K562 (cell line): ENCODE measurements around the gene AMELY.

Experiments
- ATF7 ChIP-seq: fragments of 450-650 bp; IDR thresholded peaks from 2 replicates; pipeline ENCODE4 v1.7.1; 2014; ENCODE audit warnings: mild to moderate bottlenecking, moderate library complexity
- DIDO1 ChIP-seq: fragments of 450-650 bp; IDR thresholded peaks from 2 replicates; pipeline ENCODE4 v1.6.1; 2016; ENCODE audit warnings: low read depth, missing biosample characterization, missing genetic modification characterization
- HCFC1 ChIP-seq: IDR thresholded peaks from 2 replicates; pipeline ENCODE4 v1.6.1; 2012; ENCODE audit warnings: low read depth, low read length, improper control_type of control experiment
- RFX5 ChIP-seq: IDR thresholded peaks from 2 replicates; pipeline ENCODE4 v1.6.1; 2011; ENCODE audit warnings: low read depth, mild to moderate bottlenecking, improper control_type of control experiment, low read length
- TARDBP ChIP-seq: fragments of 450-650 bp; IDR thresholded peaks from 2 replicates; pipeline ENCODE4 v1.6.1; 2016
- ZEB2 ChIP-seq: fragments of 450-650 bp; IDR thresholded peaks from 2 replicates; pipeline ENCODE4 v1.6.1; 2016
- ZNF175 ChIP-seq: fragments of 200-800 bp; sonication (Bioruptor generic); IDR thresholded peaks from 2 replicates; pipeline ENCODE4 v1.6.1; 2016; ENCODE audit warnings: low read depth, mild to moderate bottlenecking, missing genetic modification characterization, missing compliant biosample characterization
- ZNF274 ChIP-seq: IDR thresholded peaks from 2 replicates; pipeline ENCODE4 v1.6.1; 2011; ENCODE audit warnings: low read depth, mild to moderate bottlenecking, low read length, moderate library complexity, borderline replicate concordance
- ZNF780A ChIP-seq: fragments of 250-450 bp; sonication (Bioruptor Pico); IDR thresholded peaks from 2 replicates; pipeline ENCODE4 v1.5.0; 2021; ENCODE audit warnings: mild to moderate bottlenecking
- TF ChIP-seq, protein P1 (sequence below), 3 experiments: IDR thresholded peaks in 2 of 3; conservative IDR thresholded peaks in 1 of 3; 2 replicates each; pipeline ENCODE4 v1.5.1; 2011 to 2012; ENCODE audit warnings: low read length in 3 of 3, mild to moderate bottlenecking in 3 of 3, control low read depth in 2 of 3, improper control_type of control experiment in 1 of 3, inconsistent platforms in 1 of 3, low read depth in 1 of 3, mixed read lengths in 1 of 3, moderate library complexity in 1 of 3; ENCODE audit not compliant: insufficient read depth in 2 of 3
- TF ChIP-seq, protein P2 (sequence below), 2 experiments: fragments of 200-800 bp in 1 of 2; sonication (Bioruptor generic) in 1 of 2; sonication (generic) in 1 of 2; formaldehyde crosslinking in 1 of 2; IDR thresholded peaks in 1 of 2; conservative IDR thresholded peaks in 1 of 2; 2 replicates each; pipeline versions ENCODE4 v1.5.0 to v1.6.1; 2016 to 2020; ENCODE audit warnings: missing compliant biosample characterization in 1 of 2, missing genetic modification characterization in 1 of 2, missing genetic modification reagents in 1 of 2

DNA sequence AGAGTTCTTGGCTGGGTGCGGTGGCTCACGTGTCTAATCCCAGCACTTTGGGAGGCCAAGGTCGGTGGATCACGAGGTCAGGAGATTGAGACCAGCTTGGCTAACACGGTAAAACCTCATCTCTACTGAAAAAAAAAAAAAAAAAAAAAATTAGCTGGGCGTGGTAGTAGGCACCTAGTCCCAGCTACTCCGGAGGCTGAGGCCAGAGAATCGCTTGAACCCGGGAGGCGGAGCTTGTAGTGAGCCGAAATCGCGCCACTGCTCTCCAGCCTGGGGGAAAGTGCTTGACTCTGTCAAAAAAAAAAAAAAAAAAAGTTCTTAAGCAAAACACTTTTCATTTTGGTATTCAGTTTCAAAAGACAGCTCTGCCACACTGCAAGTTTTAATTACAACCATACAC, 36.8 kb upstream of the AMELY start:
- TF ChIP-seq DIDO1 (tag) (no peak), ZNF175 (CRISPR knock-in tag) (no peak), ZNF780A (CRISPR knock-in tag) (no peak), TARDBP (no peak), ATF7 (no peak), RFX5 (no peak), HCFC1 (no peak), ZNF274 (no peak), ZEB2 (no peak)
- TF ChIP-seq, protein P1, sequence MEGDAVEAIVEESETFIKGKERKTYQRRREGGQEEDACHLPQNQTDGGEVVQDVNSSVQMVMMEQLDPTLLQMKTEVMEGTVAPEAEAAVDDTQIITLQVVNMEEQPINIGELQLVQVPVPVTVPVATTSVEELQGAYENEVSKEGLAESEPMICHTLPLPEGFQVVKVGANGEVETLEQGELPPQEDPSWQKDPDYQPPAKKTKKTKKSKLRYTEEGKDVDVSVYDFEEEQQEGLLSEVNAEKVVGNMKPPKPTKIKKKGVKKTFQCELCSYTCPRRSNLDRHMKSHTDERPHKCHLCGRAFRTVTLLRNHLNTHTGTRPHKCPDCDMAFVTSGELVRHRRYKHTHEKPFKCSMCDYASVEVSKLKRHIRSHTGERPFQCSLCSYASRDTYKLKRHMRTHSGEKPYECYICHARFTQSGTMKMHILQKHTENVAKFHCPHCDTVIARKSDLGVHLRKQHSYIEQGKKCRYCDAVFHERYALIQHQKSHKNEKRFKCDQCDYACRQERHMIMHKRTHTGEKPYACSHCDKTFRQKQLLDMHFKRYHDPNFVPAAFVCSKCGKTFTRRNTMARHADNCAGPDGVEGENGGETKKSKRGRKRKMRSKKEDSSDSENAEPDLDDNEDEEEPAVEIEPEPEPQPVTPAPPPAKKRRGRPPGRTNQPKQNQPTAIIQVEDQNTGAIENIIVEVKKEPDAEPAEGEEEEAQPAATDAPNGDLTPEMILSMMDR (IDR thresholded peaks at IDR 0.05 in 2 of 3, conservative IDR thresholded peaks at IDR 0.05 in 1 of 3; ENCODE audit: insufficient read depth in 2 of 3, low read depth in 1 of 3, low read length in 3 of 3): no peak
- TF ChIP-seq, protein P2, sequence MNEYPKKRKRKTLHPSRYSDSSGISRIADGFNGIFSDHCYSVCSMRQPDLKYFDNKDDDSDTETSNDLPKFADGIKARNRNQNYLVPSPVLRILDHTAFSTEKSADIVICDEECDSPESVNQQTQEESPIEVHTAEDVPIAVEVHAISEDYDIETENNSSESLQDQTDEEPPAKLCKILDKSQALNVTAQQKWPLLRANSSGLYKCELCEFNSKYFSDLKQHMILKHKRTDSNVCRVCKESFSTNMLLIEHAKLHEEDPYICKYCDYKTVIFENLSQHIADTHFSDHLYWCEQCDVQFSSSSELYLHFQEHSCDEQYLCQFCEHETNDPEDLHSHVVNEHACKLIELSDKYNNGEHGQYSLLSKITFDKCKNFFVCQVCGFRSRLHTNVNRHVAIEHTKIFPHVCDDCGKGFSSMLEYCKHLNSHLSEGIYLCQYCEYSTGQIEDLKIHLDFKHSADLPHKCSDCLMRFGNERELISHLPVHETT (CRISPR knock-in tag; conservative IDR thresholded peaks at IDR 0.05 in 1 of 2, IDR thresholded peaks at IDR 0.05 in 1 of 2): no peak
